AG10803 (cell line): ENCODE measurements around the gene ZCCHC17.

Source experiments
- DNase-seq: peaks from one replicate; pipeline ENCODE4 v3.0.0; 2010; ENCODE audit warnings: low read depth
- H3K4me3 ChIP-seq: 2 replicates; pipeline ENCODE4 v1.5.1; 2011; ENCODE audit warnings: mild to moderate bottlenecking, low read length, control low read depth
- TF ChIP-seq, protein P1 (sequence below): conservative IDR thresholded peaks from 2 replicates; pipeline ENCODE4 v1.5.1; 2011; ENCODE audit warnings: mild to moderate bottlenecking, low read length, control low read depth, inconsistent platforms

Gene ZCCHC17

DNA sequence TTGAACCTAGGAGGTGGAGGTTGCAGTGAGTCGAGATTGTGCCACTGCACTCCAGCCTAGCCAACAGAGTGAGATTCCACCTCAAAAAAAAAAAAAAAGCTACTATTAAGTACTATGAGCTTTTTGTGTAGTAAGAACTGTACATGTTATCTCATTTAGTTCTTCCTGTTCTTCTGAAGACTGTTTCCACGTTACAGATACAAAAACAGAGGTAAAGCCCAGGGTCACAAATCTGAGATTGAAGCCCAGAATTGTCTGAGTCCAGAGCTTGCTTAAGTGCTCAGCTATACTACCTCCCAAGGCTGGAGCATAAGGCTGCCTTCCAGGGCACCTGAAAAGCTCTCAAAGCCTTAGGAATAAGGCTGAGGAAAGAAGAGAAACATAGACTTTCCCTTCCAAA is 73.2 kb downstream of the ZCCHC17 start:
- H3K4me3 ChIP-seq = no peak overlapping the region
- no peak for DNase-seq
- TF ChIP-seq, protein P1, sequence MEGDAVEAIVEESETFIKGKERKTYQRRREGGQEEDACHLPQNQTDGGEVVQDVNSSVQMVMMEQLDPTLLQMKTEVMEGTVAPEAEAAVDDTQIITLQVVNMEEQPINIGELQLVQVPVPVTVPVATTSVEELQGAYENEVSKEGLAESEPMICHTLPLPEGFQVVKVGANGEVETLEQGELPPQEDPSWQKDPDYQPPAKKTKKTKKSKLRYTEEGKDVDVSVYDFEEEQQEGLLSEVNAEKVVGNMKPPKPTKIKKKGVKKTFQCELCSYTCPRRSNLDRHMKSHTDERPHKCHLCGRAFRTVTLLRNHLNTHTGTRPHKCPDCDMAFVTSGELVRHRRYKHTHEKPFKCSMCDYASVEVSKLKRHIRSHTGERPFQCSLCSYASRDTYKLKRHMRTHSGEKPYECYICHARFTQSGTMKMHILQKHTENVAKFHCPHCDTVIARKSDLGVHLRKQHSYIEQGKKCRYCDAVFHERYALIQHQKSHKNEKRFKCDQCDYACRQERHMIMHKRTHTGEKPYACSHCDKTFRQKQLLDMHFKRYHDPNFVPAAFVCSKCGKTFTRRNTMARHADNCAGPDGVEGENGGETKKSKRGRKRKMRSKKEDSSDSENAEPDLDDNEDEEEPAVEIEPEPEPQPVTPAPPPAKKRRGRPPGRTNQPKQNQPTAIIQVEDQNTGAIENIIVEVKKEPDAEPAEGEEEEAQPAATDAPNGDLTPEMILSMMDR = no peak

DNA sequence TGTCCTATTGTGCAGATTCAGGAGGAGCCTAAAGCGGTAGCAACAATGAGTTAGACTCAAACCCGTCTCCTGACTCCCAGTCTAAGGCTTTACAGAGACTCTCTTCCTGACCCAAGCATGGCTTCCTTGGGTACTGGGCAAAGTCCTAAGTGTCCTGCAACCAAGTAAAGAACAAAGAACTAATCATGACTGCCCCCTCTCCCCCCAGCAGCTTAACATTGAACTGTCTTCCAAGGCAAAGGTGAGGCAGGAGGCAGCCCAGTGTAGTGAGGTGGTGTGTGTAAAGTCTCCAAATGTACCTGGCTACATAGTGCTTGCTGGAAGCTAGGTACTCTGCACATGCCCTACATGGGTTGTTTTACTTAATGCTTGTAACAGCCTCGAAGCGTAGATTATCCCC is 73.7 kb downstream of the ZCCHC17 start:
- H3K4me3 ChIP-seq = no peak overlapping the region
- TF ChIP-seq, protein P1 = no peak
- no peak for DNase-seq

DNA sequence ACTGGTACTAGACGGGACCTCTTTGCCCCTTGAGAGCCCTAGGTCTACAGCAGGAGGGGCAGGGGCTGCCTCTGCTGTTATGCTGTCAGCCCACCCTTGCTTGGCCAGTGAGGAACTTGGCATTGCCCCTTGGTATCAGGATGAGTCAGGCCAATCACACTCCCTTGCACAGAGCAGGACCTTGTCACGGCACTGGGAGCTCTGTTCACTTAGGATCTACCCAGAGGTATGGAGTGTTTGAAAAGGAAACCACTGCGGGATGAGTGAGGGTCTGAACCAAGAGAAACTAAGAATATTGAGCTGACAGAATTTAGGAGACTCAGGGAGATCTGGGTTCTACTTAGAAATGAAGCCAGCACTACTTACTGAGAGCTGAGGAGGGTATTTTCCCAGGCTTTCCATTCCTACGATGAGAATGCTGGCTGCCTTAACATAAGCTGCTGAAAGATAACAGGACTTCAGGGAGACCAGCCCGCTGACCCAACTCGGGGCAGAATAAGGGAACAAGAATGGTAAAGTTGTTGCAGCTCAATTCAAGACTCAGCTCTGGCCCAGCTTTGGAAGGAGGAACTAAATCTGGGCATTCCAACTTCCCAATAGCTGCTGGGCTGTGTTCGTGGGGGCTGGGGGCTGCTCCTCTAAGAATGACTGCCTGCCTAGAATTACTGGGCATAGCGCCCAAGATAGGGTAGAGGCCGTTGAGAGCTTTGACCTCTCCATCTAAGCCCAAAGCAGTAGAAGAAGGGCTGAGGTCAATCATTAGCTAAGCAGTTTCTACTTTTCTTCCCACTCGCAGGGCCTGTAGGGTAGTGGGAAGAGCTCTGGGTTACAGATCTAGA is 74.5 kb downstream of the ZCCHC17 start:
- TF ChIP-seq, protein P1 = no peak
- no peak for DNase-seq
- H3K4me3 ChIP-seq = no peak overlapping the region

DNA sequence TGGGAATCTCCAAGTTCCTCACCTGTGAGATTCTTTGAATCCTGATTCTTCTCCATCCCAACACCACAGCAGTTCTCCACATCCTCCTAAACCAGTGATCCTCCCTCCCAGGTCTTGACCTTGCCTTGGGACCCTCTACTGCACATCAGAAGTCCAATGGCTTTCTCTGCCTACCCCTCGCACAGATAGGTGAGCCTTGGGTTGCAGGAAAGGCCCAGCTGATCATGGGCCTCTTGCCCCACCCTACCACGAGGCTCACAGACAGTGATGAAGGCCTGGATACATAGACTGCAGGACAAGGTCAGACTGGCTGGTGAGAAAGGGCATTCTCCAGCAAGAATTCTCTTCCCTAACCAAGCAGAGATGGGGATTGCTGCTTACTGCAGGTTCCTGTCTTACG is 75.2 kb downstream of the ZCCHC17 start:
- DNase-seq = no peak
- H3K4me3 ChIP-seq = no peak overlapping the region
- TF ChIP-seq, protein P1 = no peak

DNA sequence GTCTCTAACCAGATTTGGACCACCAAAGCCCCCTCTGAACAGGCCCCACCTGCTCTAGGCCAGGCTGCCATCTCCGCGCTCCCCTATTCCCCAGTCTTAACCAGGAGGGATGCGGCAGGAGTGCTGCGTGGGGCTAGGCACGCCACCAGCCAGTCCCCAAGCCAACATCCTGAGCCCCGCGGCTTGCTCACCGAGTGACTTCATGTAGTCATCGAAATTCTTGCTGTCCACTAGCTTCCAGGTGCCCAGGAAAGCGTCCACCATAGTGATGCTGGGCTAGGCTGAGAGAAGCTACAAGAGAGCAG is 75.9 kb downstream of the ZCCHC17 start:
- peak overlapping the region; percentile 56 for H3K4me3 ChIP-seq

DNA sequence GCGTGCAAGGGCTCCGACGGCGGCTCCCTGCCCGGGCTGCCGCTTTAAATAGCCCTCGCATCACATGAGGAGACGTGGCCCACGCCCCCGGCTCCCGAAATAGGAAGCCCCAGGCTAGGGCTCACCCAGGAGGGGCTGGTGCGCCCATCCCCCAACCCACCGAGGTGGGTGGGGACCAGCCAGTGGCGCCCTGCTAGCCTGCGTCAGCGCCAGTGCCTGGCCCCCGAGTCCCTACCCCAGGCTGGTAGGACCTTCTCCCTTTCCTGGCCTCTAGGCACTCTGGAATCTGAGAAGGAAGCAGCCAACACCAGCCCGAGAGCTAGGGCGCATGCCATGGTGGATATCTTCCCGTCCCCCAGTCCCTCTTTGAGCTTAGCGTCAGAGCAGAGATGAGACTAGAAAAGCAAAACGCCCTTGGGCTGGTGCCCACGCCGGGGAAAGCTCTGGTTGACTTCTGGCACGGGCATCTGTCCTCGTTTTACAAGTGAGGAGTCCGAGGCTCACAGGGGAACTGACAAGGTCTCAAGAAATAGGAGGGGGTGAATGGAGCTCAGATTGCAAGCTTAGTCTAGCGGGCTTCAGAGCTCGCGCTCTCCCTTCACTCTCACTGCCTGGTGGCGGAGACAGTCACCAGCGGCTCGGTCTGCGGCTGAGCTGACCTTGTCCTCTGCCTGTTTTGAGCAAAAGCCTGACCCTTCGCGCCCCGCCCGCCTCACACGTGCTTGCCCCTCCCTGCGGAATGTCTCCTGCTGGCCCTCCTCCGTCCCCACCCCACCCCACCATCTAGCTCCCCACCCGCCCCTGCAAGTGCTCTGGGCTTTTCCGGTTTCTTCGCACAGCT is 76.4 kb downstream of the ZCCHC17 start, which contains the start of gene FABP3:
Gene FABP3 (minus strand): TSS at position 21 of the 841 bp plus-strand sequence. CDS start 62 bp downstream, outside the sequence.
- peak within 1 kb of the TSS; percentile 56 for H3K4me3 ChIP-seq
- peak; percentile 50 for DNase-seq
- TF ChIP-seq, protein P1 = no peak; the same call in 1 of the 2 replicates

More for the DNA sequence above, 75.9 kb downstream of the ZCCHC17 start:
- TF ChIP-seq, protein P1 = no peak
- DNase-seq = no peak
